Measurements from ENCODE around the gene PEMT. TPM values are rescaled to one million over a fixed set of nuclear protein-coding genes. Genes with fewer than 3 reads are reported as not detected.

Gene PEMT
- total and polyA plus RNA-seq, 2 donors (not counting 1 experiment from before 2014, with no cell fraction given), result 18.0 to 18.6 TPM

DNA sequence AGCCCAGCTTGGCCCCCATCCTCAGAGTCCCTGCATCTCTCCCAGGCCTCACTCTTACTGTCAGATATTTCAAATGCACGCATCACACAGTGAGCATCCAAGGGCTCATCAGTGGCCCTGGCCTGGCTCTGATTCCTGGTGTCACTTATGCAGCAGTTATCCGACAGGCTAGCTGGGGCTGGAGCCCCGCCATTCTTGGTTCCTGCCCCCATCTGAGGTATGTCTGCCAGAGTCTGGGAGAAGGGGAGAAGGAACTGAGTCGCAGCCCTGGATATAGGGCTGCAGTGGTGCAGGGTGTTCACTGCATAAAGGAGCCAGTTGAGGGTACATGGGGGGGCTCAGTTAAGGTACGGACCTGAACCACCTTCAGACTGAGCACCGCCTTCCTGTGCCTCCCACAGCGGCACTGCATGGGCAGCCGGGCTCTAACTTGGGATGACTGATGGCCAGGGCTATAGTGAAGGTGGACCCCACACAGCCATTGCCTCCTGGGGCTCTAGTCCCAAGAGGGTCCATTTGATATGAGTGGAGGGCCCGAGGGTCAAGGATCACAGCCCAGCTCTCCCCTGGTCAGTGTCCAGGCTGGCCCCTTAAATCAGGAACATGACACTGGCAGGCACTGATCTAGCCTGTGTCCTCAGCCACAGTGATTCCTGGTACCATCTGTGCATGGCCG lies 93.5 kb downstream of the PEMT start:
- no peak for DNase-seq (ENCODE audit: low read depth in 2 of 2)
- Histone ChIP-seq H3K9ac (ENCODE audit: insufficient read depth, low read length) (no peak overlapping the region), H3K36me3 (ENCODE audit: control insufficient read depth, insufficient read depth, low read length) (no peaks in the 10 kb centered on the region), H3K9me3 (ENCODE audit: control insufficient read depth, insufficient read depth, low read depth, low read length) (no peaks in the 10 kb centered on the region), H3K4me1 (ENCODE audit: control insufficient read depth, extremely low read depth, insufficient read depth, low read length) (peaks cover 5% of the 10 kb centered on the region), H2AFZ (ENCODE audit: low read length) (no peak overlapping the region), H3K79me2 (ENCODE audit: control insufficient read depth, insufficient read depth, low read length) (no peaks in the 10 kb centered on the region), H3K27ac (ENCODE audit: insufficient read depth, low read length) (no peak overlapping the region), H3K4me3 (replicated peaks in 1 of 4; ENCODE audit: control extremely low read depth in 1 of 4, insufficient read depth in 1 of 4, low read depth in 3 of 4, low read length in 4 of 4) (no peak overlapping the region), H3K4me2 (ENCODE audit: extremely low read depth, insufficient read depth, low read length) (no peak overlapping the region), H3K27me3 (ENCODE audit: control insufficient read depth, insufficient read depth, low read length) (peaks cover 3% of the 10 kb centered on the region), H4K20me1 (ENCODE audit: control insufficient read depth, extremely low read depth, insufficient read depth, low read length) (no peaks in the 10 kb centered on the region)
- TF ChIP-seq CTCF (conservative IDR thresholded peaks at IDR 0.05 in 1 of 2, IDR thresholded peaks at IDR 0.05 in 1 of 2; ENCODE audit: low read depth in 1 of 2, low read length in 2 of 2) (no peak), EZH2 (IDR thresholded peaks at IDR 0.05; ENCODE audit: low read length, missing control alignments) (no peak)

GRCh38 chr17:17497065-17497844 lies 94.3 kb downstream of the PEMT start:
- H3K27ac ChIP-seq (ENCODE audit: insufficient read depth, low read length), result no peak overlapping the region
- DNase-seq (ENCODE audit: low read depth in 2 of 2), result peak in 1 of 2 donors; percentile 20
- H3K9me3 ChIP-seq (ENCODE audit: control insufficient read depth, insufficient read depth, low read depth, low read length), result no peaks in the 10 kb centered on the region
- peak overlapping the region; percentile 16 for H2AFZ ChIP-seq (ENCODE audit: low read length)
- no peaks in the 10 kb centered on the region for H4K20me1 ChIP-seq (ENCODE audit: control insufficient read depth, extremely low read depth, insufficient read depth, low read length)
- TF ChIP-seq EZH2 (IDR thresholded peaks at IDR 0.05; ENCODE audit: low read length, missing control alignments) (no peak), CTCF (conservative IDR thresholded peaks at IDR 0.05 in 1 of 2, IDR thresholded peaks at IDR 0.05 in 1 of 2; ENCODE audit: low read depth in 1 of 2, low read length in 2 of 2) (no peak)
- no peak overlapping the region for H3K4me2 ChIP-seq (ENCODE audit: extremely low read depth, insufficient read depth, low read length)
- H3K36me3 ChIP-seq (ENCODE audit: control insufficient read depth, insufficient read depth, low read length), result peaks cover 2% of the 10 kb centered on the region
- H3K27me3 ChIP-seq (ENCODE audit: control insufficient read depth, insufficient read depth, low read length), result peaks cover 3% of the 10 kb centered on the region
- H3K79me2 ChIP-seq (ENCODE audit: control insufficient read depth, insufficient read depth, low read length), result no peaks in the 10 kb centered on the region
- H3K4me3 ChIP-seq (replicated peaks in 1 of 4; ENCODE audit: control extremely low read depth in 1 of 4, insufficient read depth in 1 of 4, low read depth in 3 of 4, low read length in 4 of 4), result peak overlapping the region in 1 of 4 experiments; percentile 15
- peaks cover 5% of the 10 kb centered on the region for H3K4me1 ChIP-seq (ENCODE audit: control insufficient read depth, extremely low read depth, insufficient read depth, low read length)
- no peak overlapping the region for H3K9ac ChIP-seq (ENCODE audit: insufficient read depth, low read length)

Measured in fibroblast of lung (primary cell).